ENCODE data around the gene FAM219A.
"Not testable (repeated sequence)": the region's sequence is repeated elsewhere in the genome, so short reads cannot be mapped to it uniquely, and the experiment has no call there.

Gene FAM219A

GRCh38 chr9:34374905-34375552 is 83.3 kb downstream of the FAM219A start:
- no peak for DNase-seq

- DNase-seq = no peak
Observed at GRCh38 chr9:34374339-34374738, 84.0 kb downstream of the FAM219A start.

- no peak for DNase-seq
Observed at GRCh38 chr9:34373749-34374148, 84.6 kb downstream of the FAM219A start.

- no peak for DNase-seq
Observed at GRCh38 chr9:34372467-34373011, 85.8 kb downstream of the FAM219A start.

- DNase-seq = no peak
Observed at GRCh38 chr9:34371886-34372466, 86.4 kb downstream of the FAM219A start.

- no peak for DNase-seq
Observed at GRCh38 chr9:34370970-34371880, 87.1 kb downstream of the FAM219A start.

- no peak for DNase-seq
Observed at GRCh38 chr9:34370335-34370969, 87.9 kb downstream of the FAM219A start.

- DNase-seq = no peak
Observed at GRCh38 chr9:34369636-34370035, 88.7 kb downstream of the FAM219A start.

- not testable (repeated sequence) for DNase-seq
Observed at GRCh38 chr9:34368796-34369195, 89.6 kb downstream of the FAM219A start.

GRCh38 chr9:34367751-34368410 is 90.5 kb downstream of the FAM219A start:
- not testable (repeated sequence) for DNase-seq

GRCh38 chr9:34366365-34366764 is 92.0 kb downstream of the FAM219A start:
- no peak for DNase-seq

- DNase-seq = no peak
Observed at GRCh38 chr9:34365282-34365681, 93.1 kb downstream of the FAM219A start.

GRCh38 chr9:34363619-34364351 is 94.6 kb downstream of the FAM219A start:
- DNase-seq = no peak

GRCh38 chr9:34362614-34363214 is 95.7 kb downstream of the FAM219A start:
- DNase-seq = no peak

- DNase-seq = not testable (repeated sequence)
Observed at GRCh38 chr9:34352957-34353356, 105.4 kb downstream of the FAM219A start.

GRCh38 chr9:34352122-34352652 is 106.2 kb downstream of the FAM219A start:
- DNase-seq = not testable (repeated sequence)

GRCh38 chr9:34349324-34349723 is 109.0 kb downstream of the FAM219A start:
- DNase-seq = no peak
